Measurements from ENCODE around the gene MAP3K21.

Gene MAP3K21

DNA sequence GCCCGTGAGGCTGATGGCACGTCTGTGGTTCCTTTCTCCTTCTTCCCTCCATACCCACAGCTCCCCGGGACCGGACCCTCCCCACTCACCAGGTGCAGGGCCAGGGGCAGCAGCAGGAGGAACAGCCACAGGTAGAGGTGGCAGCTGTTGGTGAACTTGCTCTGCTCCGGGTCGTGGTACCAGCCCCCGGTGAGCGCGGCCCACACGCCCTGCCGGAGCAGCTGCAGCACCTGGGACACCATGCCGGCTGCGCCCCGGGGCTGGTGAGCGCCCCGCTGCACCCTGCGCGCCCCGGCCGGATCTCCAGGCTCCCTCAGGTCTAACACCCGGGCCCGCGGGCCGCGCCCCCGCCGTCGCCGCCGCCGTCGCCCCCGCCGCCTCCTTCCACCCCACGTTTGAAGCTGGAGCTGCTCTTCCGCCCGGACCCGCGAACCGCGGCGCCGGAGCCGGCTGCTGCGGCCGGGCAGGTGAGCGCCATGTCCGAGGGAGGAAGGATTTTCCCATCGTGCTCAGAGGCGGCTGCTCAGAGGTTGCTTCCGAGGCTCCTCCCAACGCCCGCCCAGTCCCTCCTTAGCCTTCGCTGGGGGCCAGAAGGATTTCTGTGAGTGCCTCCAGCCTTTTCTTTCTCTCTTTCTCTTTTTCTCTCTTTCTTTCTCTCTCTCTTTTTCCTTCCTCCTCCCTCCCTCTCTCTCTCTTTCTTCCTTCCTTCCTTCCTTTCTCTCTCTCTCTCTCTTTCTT, 32.1 kb upstream of the MAP3K21 start, which contains the start of gene PCNX2:
Gene PCNX2 (minus strand): TSS at position 489 of the 738 bp plus-strand sequence. CDS start 247 bp downstream, at position 242.
- H3K4me2 ChIP-seq (ENCODE audit: low read depth, low read length): peak within 1 kb of the TSS; percentile 93
- no peaks in the 10 kb centered on the region for H4K20me1 ChIP-seq (ENCODE audit: insufficient read depth, low read length)
- peak within 1 kb of the TSS; percentile 89 for H2AFZ ChIP-seq (ENCODE audit: low read length)
- no peaks in the 10 kb centered on the region for H3K9me2 ChIP-seq (replicated peaks; ENCODE audit: insufficient read depth, low read length)
- peaks cover 12% of the 10 kb centered on the region for H3K4me1 ChIP-seq (ENCODE audit: low read length)
- peak within 1 kb of the TSS; percentile 61 for H3K9ac ChIP-seq (ENCODE audit: low read length)
- peaks cover 39% of the 10 kb centered on the region for H3K79me2 ChIP-seq (ENCODE audit: low read length)
- H3K27me3 ChIP-seq (replicated peaks; ENCODE audit: insufficient read depth, low read length): no peaks in the 10 kb centered on the region
- DNase-seq: peak; percentile 90
- H3K36me3 ChIP-seq (replicated peaks; ENCODE audit: insufficient read depth, low read length): no peaks in the 10 kb centered on the region
- no peaks in the 10 kb centered on the region for H3K9me3 ChIP-seq (replicated peaks; ENCODE audit: insufficient read depth, low read length)
- peak within 1 kb of the TSS; percentile 90 for H3K4me3 ChIP-seq (ENCODE audit: low read length)
- H3F3A ChIP-seq (ENCODE audit: insufficient read depth, low read length): no peaks in the 10 kb centered on the region
- TF ChIP-seq, protein P1, sequence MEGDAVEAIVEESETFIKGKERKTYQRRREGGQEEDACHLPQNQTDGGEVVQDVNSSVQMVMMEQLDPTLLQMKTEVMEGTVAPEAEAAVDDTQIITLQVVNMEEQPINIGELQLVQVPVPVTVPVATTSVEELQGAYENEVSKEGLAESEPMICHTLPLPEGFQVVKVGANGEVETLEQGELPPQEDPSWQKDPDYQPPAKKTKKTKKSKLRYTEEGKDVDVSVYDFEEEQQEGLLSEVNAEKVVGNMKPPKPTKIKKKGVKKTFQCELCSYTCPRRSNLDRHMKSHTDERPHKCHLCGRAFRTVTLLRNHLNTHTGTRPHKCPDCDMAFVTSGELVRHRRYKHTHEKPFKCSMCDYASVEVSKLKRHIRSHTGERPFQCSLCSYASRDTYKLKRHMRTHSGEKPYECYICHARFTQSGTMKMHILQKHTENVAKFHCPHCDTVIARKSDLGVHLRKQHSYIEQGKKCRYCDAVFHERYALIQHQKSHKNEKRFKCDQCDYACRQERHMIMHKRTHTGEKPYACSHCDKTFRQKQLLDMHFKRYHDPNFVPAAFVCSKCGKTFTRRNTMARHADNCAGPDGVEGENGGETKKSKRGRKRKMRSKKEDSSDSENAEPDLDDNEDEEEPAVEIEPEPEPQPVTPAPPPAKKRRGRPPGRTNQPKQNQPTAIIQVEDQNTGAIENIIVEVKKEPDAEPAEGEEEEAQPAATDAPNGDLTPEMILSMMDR (IDR thresholded peaks at IDR 0.05; ENCODE audit: low read length): no peak
- TF ChIP-seq EZH2phosphoT487 (IDR thresholded peaks at IDR 0.05; ENCODE audit: low read length) (no peak), EZH2 (optimal IDR thresholded peaks at IDR 0.05; ENCODE audit: low read depth, low read length) (no peak)
- peak within 1 kb of the TSS; percentile 23; the same call in 1 of the 2 replicates for H3K27ac ChIP-seq (ENCODE audit: low read length)

DNA sequence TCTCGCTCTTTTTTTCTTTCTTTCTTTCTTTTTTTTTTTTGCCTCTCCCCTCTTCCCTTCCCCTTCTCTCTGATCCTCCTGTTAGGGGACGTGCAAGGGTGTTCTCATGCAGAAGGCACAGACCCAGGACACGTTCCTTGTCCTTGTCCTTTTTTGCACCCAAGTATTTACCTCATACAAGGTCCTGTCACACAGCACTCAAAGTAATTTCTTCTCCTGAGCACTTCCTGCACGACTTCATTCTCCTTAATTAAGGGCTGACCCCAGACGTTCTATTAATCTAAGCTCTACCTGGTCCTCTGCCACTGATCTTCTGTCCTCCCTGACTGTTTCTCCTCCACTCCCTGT, 31.6 kb upstream of the MAP3K21 start:
- Histone ChIP-seq H3K4me3 (ENCODE audit: low read length) (peak overlapping the region; percentile 90), H3K9ac (ENCODE audit: low read length) (peak overlapping the region; percentile 61; the same call in 1 of the 2 replicates), H2AFZ (ENCODE audit: low read length) (peak overlapping the region; percentile 87), H3K27ac (ENCODE audit: low read length) (no peak overlapping the region), H3K79me2 (ENCODE audit: low read length) (peaks cover 35% of the 10 kb centered on the region), H3K4me2 (ENCODE audit: low read depth, low read length) (peak overlapping the region; percentile 80), H3K9me3 (replicated peaks; ENCODE audit: insufficient read depth, low read length) (no peaks in the 10 kb centered on the region), H3K4me1 (ENCODE audit: low read length) (peaks cover 12% of the 10 kb centered on the region), H3K27me3 (replicated peaks; ENCODE audit: insufficient read depth, low read length) (no peaks in the 10 kb centered on the region), H3F3A (ENCODE audit: insufficient read depth, low read length) (no peaks in the 10 kb centered on the region), H3K36me3 (replicated peaks; ENCODE audit: insufficient read depth, low read length) (no peaks in the 10 kb centered on the region), H4K20me1 (ENCODE audit: insufficient read depth, low read length) (no peaks in the 10 kb centered on the region), H3K9me2 (replicated peaks; ENCODE audit: insufficient read depth, low read length) (no peaks in the 10 kb centered on the region)
- no peak for DNase-seq
- TF ChIP-seq EZH2phosphoT487 (IDR thresholded peaks at IDR 0.05; ENCODE audit: low read length): no peak
- no peak for TF ChIP-seq EZH2 (optimal IDR thresholded peaks at IDR 0.05; ENCODE audit: low read depth, low read length)
- TF ChIP-seq, protein P1 (IDR thresholded peaks at IDR 0.05; ENCODE audit: low read length): no peak

DNA sequence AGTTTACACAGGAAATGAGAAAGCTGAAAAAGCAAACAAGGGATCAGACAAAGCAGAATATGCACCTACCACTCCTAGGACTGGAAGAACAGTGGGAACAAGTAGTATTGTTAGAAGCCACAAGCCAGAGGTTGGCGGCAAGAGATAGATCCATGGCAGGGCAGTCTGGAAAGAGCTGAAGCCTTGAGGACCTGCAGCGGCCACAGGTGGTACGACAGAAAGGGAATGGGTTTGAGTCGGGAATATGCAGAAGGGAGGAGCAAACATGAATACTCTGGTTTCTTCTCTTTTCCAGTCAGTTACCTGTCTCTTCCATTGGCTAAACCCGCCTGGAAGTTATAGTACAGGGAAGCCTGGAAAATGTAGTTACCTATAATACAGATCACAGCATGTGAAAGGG, 28.1 kb upstream of the MAP3K21 start:
- H3K4me2 ChIP-seq (ENCODE audit: low read depth, low read length): no peak overlapping the region
- H3K27ac ChIP-seq (ENCODE audit: low read length): no peak overlapping the region
- TF ChIP-seq, protein P1 (IDR thresholded peaks at IDR 0.05; ENCODE audit: low read length): no peak
- TF ChIP-seq EZH2 (optimal IDR thresholded peaks at IDR 0.05; ENCODE audit: low read depth, low read length) (no peak), EZH2phosphoT487 (IDR thresholded peaks at IDR 0.05; ENCODE audit: low read length) (no peak)
- no peak overlapping the region for H2AFZ ChIP-seq (ENCODE audit: low read length)
- no peaks in the 10 kb centered on the region for H3K36me3 ChIP-seq (replicated peaks; ENCODE audit: insufficient read depth, low read length)
- H3K79me2 ChIP-seq (ENCODE audit: low read length): peaks cover 8% of the 10 kb centered on the region
- H3K4me3 ChIP-seq (ENCODE audit: low read length): no peak overlapping the region
- H3K4me1 ChIP-seq (ENCODE audit: low read length): peaks cover 9% of the 10 kb centered on the region
- no peaks in the 10 kb centered on the region for H3F3A ChIP-seq (ENCODE audit: insufficient read depth, low read length)
- H3K9me2 ChIP-seq (replicated peaks; ENCODE audit: insufficient read depth, low read length): no peaks in the 10 kb centered on the region
- H3K9ac ChIP-seq (ENCODE audit: low read length): no peak overlapping the region
- DNase-seq: no peak
- no peaks in the 10 kb centered on the region for H3K9me3 ChIP-seq (replicated peaks; ENCODE audit: insufficient read depth, low read length)
- no peaks in the 10 kb centered on the region for H4K20me1 ChIP-seq (ENCODE audit: insufficient read depth, low read length)
- H3K27me3 ChIP-seq (replicated peaks; ENCODE audit: insufficient read depth, low read length): no peaks in the 10 kb centered on the region
